ENCODE results near the gene PDE9A.

DNA sequence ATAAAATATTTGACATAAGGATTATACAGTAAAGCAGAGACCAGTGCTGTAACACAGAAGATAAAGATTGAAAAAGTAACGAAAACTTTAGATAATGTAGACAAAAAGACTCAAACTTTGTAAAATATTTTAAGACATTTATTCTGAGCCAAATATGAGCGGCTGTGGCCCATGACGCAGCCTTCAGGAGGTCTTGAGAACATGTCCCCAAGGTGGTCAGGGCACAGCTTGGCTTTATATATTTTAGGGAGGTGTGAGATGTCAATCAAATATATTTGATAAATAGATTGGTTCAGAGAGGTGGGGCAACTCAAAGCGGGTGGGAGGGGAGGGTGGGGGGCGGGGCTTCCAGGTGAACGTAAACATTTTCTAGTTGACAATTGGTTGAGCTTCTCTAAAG is 144.7 kb downstream of the PDE9A start:
- TF ChIP-seq CTCF (conservative IDR thresholded peaks at IDR 0.05; ENCODE audit: low read depth in 2 of 2) (no peak), POLR2AphosphoS5 (IDR thresholded peaks at IDR 0.05; ENCODE audit: low read depth) (no peak), EZH2phosphoT487 (IDR thresholded peaks at IDR 0.05; ENCODE audit: unreplicated experiment) (no peak), EZH2 (IDR thresholded peaks at IDR 0.05; ENCODE audit: low read depth, unreplicated experiment) (no peak), NANOG (IDR thresholded peaks at IDR 0.05; ENCODE audit: borderline replicate concordance) (no peak), CREB1 (CRISPR knock-in tag; IDR thresholded peaks at IDR 0.05; ENCODE audit: low read depth) (no peak), STAT1 (IDR thresholded peaks at IDR 0.05; ENCODE audit: unreplicated experiment) (no peak), JUNB (IDR thresholded peaks at IDR 0.05; ENCODE audit: unreplicated experiment) (no peak), ZNF462 (CRISPR knock-in tag; IDR thresholded peaks at IDR 0.05) (no peak), ZNF331 (CRISPR knock-in tag; IDR thresholded peaks at IDR 0.05; ENCODE audit: low read depth) (no peak)
- TF ChIP-seq, protein P1, sequence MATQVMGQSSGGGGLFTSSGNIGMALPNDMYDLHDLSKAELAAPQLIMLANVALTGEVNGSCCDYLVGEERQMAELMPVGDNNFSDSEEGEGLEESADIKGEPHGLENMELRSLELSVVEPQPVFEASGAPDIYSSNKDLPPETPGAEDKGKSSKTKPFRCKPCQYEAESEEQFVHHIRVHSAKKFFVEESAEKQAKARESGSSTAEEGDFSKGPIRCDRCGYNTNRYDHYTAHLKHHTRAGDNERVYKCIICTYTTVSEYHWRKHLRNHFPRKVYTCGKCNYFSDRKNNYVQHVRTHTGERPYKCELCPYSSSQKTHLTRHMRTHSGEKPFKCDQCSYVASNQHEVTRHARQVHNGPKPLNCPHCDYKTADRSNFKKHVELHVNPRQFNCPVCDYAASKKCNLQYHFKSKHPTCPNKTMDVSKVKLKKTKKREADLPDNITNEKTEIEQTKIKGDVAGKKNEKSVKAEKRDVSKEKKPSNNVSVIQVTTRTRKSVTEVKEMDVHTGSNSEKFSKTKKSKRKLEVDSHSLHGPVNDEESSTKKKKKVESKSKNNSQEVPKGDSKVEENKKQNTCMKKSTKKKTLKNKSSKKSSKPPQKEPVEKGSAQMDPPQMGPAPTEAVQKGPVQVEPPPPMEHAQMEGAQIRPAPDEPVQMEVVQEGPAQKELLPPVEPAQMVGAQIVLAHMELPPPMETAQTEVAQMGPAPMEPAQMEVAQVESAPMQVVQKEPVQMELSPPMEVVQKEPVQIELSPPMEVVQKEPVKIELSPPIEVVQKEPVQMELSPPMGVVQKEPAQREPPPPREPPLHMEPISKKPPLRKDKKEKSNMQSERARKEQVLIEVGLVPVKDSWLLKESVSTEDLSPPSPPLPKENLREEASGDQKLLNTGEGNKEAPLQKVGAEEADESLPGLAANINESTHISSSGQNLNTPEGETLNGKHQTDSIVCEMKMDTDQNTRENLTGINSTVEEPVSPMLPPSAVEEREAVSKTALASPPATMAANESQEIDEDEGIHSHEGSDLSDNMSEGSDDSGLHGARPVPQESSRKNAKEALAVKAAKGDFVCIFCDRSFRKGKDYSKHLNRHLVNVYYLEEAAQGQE (IDR thresholded peaks at IDR 0.05; ENCODE audit: unreplicated experiment), result no peak
